ENCODE results near the gene CA4.
"Not testable (repeated sequence)": the region's sequence is repeated elsewhere in the genome, so short reads cannot be mapped to it uniquely, and the experiment has no call there.

Gene CA4

GRCh38 chr17:60178180-60178579, 28.4 kb downstream of the CA4 start:
- not testable (repeated sequence) for DNase-seq

- not testable (repeated sequence) for DNase-seq
Measured at GRCh38 chr17:60180380-60180779, 30.6 kb downstream of the CA4 start.

DNA sequence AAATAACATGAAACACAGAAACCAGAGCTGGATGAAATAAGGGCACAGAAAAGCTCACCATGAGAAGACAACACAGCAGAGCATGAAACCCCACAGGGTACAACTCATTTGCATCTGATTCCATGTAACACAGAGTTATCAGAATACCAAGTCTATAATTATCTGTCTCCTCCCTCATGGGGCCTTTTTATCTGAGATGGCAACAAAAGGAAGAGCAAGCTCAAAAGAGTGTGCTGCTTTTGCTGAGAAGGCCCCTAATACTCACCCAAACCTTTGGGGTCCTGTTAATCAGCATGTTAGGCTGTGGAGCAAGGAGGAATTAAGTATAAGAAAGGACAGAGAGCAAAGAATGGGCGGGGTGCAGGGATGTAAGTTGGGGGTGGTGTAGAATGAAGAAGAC, 36.6 kb downstream of the CA4 start:
- not testable (repeated sequence) for DNase-seq

DNA sequence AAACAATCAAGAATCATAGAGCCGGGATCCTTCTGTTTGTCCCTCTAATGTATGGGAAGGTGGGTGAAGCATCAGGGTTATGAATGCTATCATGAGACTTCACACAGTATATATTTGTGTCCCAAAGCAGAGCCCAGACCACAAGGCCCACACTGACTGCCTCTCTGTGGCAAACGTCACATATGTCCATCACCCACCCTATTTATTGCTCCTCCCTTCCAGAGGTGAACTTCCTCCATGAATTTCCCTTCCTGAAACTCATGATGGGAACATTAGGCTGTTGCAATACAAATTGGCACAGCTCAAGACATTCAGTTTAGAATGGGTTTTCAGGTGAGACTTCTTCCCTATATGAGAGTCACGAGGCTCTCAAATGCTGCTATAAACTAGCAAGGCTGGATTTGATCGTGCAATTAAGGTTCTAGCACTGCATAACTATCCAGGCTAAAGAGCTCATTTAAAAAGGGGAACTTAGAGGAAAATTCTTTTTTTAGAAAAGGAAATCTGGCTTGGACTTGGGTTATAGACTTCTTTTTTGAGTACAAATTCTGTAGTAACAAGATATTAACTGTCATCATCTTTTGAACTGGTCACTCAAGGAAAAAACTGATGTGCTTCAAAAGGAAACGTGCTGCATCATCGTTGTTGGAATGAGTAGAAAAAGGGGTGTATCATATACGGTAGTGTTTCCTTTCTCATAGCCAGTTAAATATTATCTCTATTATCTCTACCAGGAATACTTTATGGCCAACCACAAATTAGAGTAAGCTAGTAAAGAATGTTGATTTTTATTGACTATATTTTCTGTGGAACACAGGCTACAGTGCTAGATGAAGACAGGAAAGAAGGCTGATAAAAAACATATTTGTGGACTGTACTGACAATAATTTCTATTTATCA, 37.3 kb downstream of the CA4 start:
- DNase-seq, result not testable (repeated sequence)

GRCh38 chr17:60188759-60189158, 39.0 kb downstream of the CA4 start:
- no peak for DNase-seq

DNA sequence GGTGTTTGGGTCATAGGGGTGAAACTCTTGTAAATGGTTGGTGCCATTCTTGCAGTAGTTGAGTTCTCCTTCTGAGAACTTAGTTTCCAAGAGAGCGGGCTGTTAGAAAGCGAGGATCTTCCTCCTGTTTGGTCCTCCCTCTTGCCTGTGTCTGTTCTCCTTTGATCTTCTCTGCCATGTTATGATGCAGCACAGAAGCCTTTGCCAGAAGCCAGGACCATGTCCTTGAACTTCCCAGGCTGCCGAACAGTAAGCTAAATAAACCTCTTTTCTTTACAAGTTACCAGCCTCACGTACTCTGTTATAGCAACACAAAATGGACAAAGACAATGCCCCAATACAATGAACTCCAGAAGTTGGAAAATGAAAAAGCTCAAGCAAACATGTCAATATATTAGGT, 40.3 kb downstream of the CA4 start:
- DNase-seq, result not testable (repeated sequence)

- not testable (repeated sequence) for DNase-seq
Measured at GRCh38 chr17:60193032-60193431, 43.3 kb downstream of the CA4 start.

- no peak for DNase-seq
Measured at GRCh38 chr17:60193482-60193881, 43.7 kb downstream of the CA4 start.

- DNase-seq, result not testable (repeated sequence)
Measured at GRCh38 chr17:60194141-60194540, 44.4 kb downstream of the CA4 start.

- DNase-seq, result not testable (repeated sequence)
Measured at GRCh38 chr17:60198630-60199029, 48.9 kb downstream of the CA4 start.

GRCh38 chr17:60205782-60206181, 56.0 kb downstream of the CA4 start:
- not testable (repeated sequence) for DNase-seq

GRCh38 chr17:60208302-60208701, 58.5 kb downstream of the CA4 start:
- not testable (repeated sequence) for DNase-seq

Data from activated T-cell treated with anti-CD3 and anti-CD28 coated beads, Interleukin-2, amount 50 U/mL, for 48 hours (primary cell).